ENCODE results near the gene TFPT. TPM values are rescaled to one million over a fixed set of nuclear protein-coding genes. Genes with fewer than 3 reads are reported as not detected.

The TFPT gene
- total and polyA plus RNA-seq, 2 of the 13 experiments (the other 11 are each of a cell fraction or from before 2014, with no cell fraction given): 8.4 to 10.7 TPM

DNA sequence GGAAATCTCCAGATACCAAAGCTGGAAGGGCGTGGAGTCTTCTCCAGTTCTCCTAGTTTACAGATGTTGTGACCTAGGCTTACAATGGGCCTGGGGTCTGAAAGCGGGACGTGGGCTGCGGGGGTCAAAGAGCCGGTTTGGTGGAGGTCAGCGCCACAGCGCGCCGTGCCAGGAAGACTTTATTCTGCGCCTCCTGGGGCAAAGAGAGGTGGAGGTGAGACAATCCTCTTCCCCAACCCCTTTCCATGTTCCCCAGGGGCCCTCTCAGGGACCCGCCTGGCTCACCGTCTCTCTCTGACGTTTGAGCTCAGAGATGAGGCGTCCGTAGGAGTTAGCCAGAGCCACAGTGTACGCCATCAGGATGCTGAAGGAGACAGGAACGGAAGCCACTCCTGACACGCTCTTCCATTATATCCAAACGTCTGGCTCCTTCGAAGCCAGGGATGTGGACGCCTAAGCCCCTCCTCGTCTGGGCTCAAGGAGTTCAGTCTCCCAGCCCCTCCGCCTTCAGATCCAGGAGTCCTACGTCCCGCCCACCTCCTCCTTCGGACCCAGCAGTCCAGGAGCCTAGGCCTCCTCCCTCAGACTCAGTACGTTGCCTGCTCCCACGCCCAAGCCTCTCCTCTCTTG, 44.8 kb upstream of the TFPT start (continued):
- no peak for TF ChIP-seq ZNF557 (CRISPR knock-in tag; IDR thresholded peaks at IDR 0.05)
- TF ChIP-seq CC2D1A (CRISPR knock-in tag; IDR thresholded peaks at IDR 0.05): no peak
- no peak for TF ChIP-seq ZMYM2 (CRISPR knock-in tag; IDR thresholded peaks at IDR 0.05)
- TF ChIP-seq, protein P1, sequence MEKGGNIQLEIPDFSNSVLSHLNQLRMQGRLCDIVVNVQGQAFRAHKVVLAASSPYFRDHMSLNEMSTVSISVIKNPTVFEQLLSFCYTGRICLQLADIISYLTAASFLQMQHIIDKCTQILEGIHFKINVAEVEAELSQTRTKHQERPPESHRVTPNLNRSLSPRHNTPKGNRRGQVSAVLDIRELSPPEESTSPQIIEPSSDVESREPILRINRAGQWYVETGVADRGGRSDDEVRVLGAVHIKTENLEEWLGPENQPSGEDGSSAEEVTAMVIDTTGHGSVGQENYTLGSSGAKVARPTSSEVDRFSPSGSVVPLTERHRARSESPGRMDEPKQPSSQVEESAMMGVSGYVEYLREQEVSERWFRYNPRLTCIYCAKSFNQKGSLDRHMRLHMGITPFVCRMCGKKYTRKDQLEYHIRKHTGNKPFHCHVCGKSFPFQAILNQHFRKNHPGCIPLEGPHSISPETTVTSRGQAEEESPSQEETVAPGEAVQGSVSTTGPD (CRISPR knock-in tag; IDR thresholded peaks at IDR 0.05): 0 out of 2 replicates have a peak, but pooled peaks have one; percentile 55
- TF ChIP-seq ZNF3 (CRISPR knock-in tag; IDR thresholded peaks at IDR 0.05): no peak
- TF ChIP-seq, protein P2, sequence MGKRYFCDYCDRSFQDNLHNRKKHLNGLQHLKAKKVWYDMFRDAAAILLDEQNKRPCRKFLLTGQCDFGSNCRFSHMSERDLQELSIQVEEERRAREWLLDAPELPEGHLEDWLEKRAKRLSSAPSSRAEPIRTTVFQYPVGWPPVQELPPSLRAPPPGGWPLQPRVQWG (CRISPR knock-in tag; IDR thresholded peaks at IDR 0.05; ENCODE audit: borderline replicate concordance, low read depth): no peak
- TF ChIP-seq ZNF605 (CRISPR knock-in tag; IDR thresholded peaks at IDR 0.05): peak; percentile 91
- no peak for TF ChIP-seq ZNF260 (CRISPR knock-in tag; IDR thresholded peaks at IDR 0.05; ENCODE audit: borderline replicate concordance, low read depth)
- TF ChIP-seq, protein P3, sequence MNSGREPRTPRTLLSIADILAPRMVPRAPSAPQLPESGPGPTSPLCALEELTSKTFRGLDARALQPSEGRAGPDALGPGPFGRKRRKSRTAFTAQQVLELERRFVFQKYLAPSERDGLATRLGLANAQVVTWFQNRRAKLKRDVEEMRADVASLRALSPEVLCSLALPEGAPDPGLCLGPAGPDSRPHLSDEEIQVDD (CRISPR knock-in tag; IDR thresholded peaks at IDR 0.05; ENCODE audit: borderline replicate concordance): no peak; the same call in 1 of the 2 replicates
- no peak for TF ChIP-seq ISL2 (CRISPR knock-in tag; IDR thresholded peaks at IDR 0.05)
- no peak for TF ChIP-seq ZNF34 (CRISPR knock-in tag; IDR thresholded peaks at IDR 0.05; ENCODE audit: borderline replicate concordance)
- no peak for TF ChIP-seq TBX3 (IDR thresholded peaks at IDR 0.05; ENCODE audit: borderline replicate concordance)
- TF ChIP-seq FOSL1 (CRISPR knock-in tag; IDR thresholded peaks at IDR 0.05; ENCODE audit: borderline replicate concordance): no peak
- TF ChIP-seq, protein P4, sequence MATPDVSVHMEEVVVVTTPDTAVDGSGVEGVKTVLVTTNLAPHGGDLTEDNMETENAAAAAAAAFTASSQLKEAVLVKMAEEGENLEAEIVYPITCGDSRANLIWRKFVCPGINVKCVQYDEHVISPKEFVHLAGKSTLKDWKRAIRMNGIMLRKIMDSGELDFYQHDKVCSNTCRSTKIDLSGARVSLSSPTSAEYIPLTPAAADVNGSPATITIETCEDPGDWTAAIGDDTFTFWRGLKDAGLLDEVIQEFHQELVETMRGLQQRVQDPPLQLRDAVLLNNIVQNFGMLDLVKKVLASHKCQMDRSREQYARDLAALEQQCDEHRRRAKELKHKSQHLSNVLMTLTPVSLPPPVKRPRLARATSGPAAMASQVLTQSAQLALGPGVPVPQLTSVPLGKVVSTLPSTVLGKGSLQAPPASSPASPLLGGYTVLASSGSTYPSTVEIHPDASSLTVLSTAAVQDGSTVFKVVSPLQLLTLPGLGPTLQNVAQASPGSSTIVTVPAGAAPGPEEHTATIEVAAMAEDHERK (CRISPR knock-in tag; IDR thresholded peaks at IDR 0.05; ENCODE audit: low read depth): no peak
- TF ChIP-seq POLR2G (IDR thresholded peaks at IDR 0.05; ENCODE audit: low read depth, low read length): no peak
- 0 out of 2 replicates have a peak, but pooled peaks have one; percentile 8 for TF ChIP-seq ZNF224 (CRISPR knock-in tag; IDR thresholded peaks at IDR 0.05)
- TF ChIP-seq, protein P5, sequence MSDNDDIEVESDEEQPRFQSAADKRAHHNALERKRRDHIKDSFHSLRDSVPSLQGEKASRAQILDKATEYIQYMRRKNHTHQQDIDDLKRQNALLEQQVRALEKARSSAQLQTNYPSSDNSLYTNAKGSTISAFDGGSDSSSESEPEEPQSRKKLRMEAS (IDR thresholded peaks at IDR 0.05): no peak
- 0 out of 2 replicates have a peak, but pooled peaks have one; percentile 4 for TF ChIP-seq ZNF230 (CRISPR knock-in tag; IDR thresholded peaks at IDR 0.05)
- TF ChIP-seq DNMT1 (CRISPR knock-in tag; IDR thresholded peaks at IDR 0.05): peak; percentile 79; the same call in 1 of the 2 replicates
- TF ChIP-seq ZNF607 (CRISPR knock-in tag; IDR thresholded peaks at IDR 0.05; ENCODE audit: borderline replicate concordance): no peak; the same call in 1 of the 2 replicates
- TF ChIP-seq, protein P6, sequence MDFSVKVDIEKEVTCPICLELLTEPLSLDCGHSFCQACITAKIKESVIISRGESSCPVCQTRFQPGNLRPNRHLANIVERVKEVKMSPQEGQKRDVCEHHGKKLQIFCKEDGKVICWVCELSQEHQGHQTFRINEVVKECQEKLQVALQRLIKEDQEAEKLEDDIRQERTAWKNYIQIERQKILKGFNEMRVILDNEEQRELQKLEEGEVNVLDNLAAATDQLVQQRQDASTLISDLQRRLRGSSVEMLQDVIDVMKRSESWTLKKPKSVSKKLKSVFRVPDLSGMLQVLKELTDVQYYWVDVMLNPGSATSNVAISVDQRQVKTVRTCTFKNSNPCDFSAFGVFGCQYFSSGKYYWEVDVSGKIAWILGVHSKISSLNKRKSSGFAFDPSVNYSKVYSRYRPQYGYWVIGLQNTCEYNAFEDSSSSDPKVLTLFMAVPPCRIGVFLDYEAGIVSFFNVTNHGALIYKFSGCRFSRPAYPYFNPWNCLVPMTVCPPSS (IDR thresholded peaks at IDR 0.05): no peak
- no peak for TF ChIP-seq RELA (CRISPR knock-in tag; IDR thresholded peaks at IDR 0.05)
- TF ChIP-seq, protein P7, sequence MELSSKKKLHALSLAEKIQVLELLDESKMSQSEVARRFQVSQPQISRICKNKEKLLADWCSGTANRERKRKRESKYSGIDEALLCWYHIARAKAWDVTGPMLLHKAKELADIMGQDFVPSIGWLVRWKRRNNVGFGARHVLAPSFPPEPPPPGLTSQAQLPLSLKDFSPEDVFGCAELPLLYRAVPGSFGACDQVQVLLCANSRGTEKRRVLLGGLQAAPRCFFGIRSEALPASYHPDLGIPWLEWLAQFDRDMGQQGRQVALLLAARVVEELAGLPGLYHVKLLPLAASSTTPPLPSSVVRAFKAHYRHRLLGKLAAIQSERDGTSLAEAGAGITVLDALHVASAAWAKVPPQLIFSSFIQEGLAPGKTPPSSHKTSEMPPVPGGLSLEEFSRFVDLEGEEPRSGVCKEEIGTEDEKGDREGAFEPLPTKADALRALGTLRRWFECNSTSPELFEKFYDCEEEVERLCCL (CRISPR knock-in tag; IDR thresholded peaks at IDR 0.05; ENCODE audit: borderline replicate concordance): no peak
